Esophagus muscularis mucosa (tissue), 4 donors: ENCODE measurements around the gene S100A4. TPM values are rescaled to one million over a fixed set of nuclear protein-coding genes. Genes with fewer than 3 reads are reported as not detected.

Experiments
- DNase-seq: peaks from one replicate; pipeline ENCODE4 v3.0.0-alpha.2; 2017; ENCODE audit errors: extremely low spot score
- H3K27ac ChIP-seq, 4 donors: fragments of 200-600 bp; sonication (generic); replicated peaks in 1 of 4; 1 replicate in 3 of 4; 2 replicates in 1 of 4; pipeline ENCODE4 v1.5.1; 2016 to 2019; ENCODE audit warnings: mild to moderate bottlenecking in 1 of 4
- H3K27me3 ChIP-seq, 4 donors: fragments of 200-600 bp; sonication (generic); one replicate each; pipeline versions ENCODE4 v1.5.1 to v1.6.0; 2016 to 2019
- H3K36me3 ChIP-seq, 4 donors: fragments of 200-600 bp; sonication (generic); one replicate each; pipeline ENCODE4 v1.5.1; 2016 to 2019
- H3K4me1 ChIP-seq, 4 donors: fragments of 200-600 bp; sonication (generic); one replicate each; pipeline ENCODE4 v1.5.1; 2016 to 2019
- H3K4me3 ChIP-seq, 4 donors: fragments of 200-600 bp; sonication (generic); 1 replicate in 2 of 4; 2 replicates in 2 of 4; pipeline ENCODE4 v1.5.1; 2016 to 2019; ENCODE audit warnings: mild to moderate bottlenecking in 4 of 4, moderate library complexity in 1 of 4
- H3K9me3 ChIP-seq, 4 donors: fragments of 200-600 bp; sonication (generic); 1 replicate in 3 of 4; 2 replicates in 1 of 4; pipeline ENCODE4 v1.5.1; 2016 to 2019
- EP300 ChIP-seq: sonication (generic); formaldehyde crosslinking; IDR thresholded peaks from one replicate; pipeline ENCODE4 v1.6.1; 2017; ENCODE audit warnings: antibody characterized with exemption
- POLR2A ChIP-seq: fragments of 450-650 bp; IDR thresholded peaks from one replicate; pipeline ENCODE4 v1.6.1; 2017; ENCODE audit warnings: antibody characterized with exemption, moderate library complexity, mild to moderate bottlenecking, low read depth
- POLR2AphosphoS5 ChIP-seq, 2 donors: sonication (generic); formaldehyde crosslinking; IDR thresholded peaks; one replicate each; pipeline ENCODE4 v1.6.1; 2017; ENCODE audit warnings: antibody characterized with exemption in 2 of 2
- WGBS: methylation state at CpG from one replicate; pipeline ENCODE4 v1.1.5; 2018; 5-methylcytosine and 5-hydroxymethylcytosine counted together
- intact Hi-C: fragments of 100-400 bp; cut with DNase I; formaldehyde crosslinking; loops from one replicate; pipeline ENCODE4 v1.15.1; 2023
- total RNA-seq, 4 donors: library from RNA; depleted of rRNA; stranded (reverse); fragments of >200 nt; gene quantifications; one replicate each; pipeline versions ENCODE4 v1.1.0 to v1.2.1, GENCODE V29; 2016
- TF ChIP-seq, protein P1 (sequence below), 3 experiments: fragments of 200-600 bp in 2 of 3; fragments of 450-650 bp in 1 of 3; sonication (generic) in 2 of 3; IDR thresholded peaks; one replicate each; pipeline ENCODE4 v1.5.1; 2017 to 2019; ENCODE audit warnings: antibody characterized with exemption in 3 of 3, mild to moderate bottlenecking in 2 of 3, moderate library complexity in 1 of 3

The S100A4 gene
- total RNA-seq, 4 donors from 2014 or later: 154 to 362 (median 273) TPM

DNA sequence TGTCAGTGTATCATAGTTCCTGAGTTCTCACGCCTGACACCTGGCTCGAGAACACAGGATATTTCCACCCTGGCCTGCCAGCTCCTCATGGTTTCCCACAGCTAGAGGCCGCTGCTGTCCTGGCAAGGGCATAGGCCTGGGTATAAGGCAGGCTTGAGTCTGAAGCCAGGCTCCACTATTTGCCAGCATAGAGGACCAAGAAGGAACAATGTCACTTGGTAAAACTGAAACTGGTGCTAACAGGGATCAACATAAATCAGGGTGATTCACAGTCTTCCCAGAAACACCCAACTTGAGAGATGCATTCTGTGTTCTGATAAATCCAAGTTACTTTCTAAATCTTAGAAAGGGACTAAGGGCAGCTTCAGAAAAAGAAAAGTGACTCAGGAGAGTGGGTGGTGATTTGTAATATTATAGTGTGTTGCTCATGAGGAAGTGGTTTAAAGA lies 27.0 kb upstream of the S100A4 start:
- TF ChIP-seq POLR2AphosphoS5 (IDR thresholded peaks at IDR 0.05) (peak; percentile 64 to 80), POLR2A (no peak), EP300 (no peak)
- TF ChIP-seq, protein P1, sequence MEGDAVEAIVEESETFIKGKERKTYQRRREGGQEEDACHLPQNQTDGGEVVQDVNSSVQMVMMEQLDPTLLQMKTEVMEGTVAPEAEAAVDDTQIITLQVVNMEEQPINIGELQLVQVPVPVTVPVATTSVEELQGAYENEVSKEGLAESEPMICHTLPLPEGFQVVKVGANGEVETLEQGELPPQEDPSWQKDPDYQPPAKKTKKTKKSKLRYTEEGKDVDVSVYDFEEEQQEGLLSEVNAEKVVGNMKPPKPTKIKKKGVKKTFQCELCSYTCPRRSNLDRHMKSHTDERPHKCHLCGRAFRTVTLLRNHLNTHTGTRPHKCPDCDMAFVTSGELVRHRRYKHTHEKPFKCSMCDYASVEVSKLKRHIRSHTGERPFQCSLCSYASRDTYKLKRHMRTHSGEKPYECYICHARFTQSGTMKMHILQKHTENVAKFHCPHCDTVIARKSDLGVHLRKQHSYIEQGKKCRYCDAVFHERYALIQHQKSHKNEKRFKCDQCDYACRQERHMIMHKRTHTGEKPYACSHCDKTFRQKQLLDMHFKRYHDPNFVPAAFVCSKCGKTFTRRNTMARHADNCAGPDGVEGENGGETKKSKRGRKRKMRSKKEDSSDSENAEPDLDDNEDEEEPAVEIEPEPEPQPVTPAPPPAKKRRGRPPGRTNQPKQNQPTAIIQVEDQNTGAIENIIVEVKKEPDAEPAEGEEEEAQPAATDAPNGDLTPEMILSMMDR (IDR thresholded peaks at IDR 0.05): peak; percentile 76 to 88 (median 87)
- no peaks in the 10 kb centered on the region for H3K27me3 ChIP-seq
- peaks cover 21 to 29% (median 25%) of the 10 kb centered on the region in 4 donors for H3K4me1 ChIP-seq
- no peak for DNase-seq
- peak overlapping the region; percentile 45 to 63 (median 62) for H3K27ac ChIP-seq
- intact Hi-C loops: loop anchor here (5.0 to 10.0 kb wide), 3 partner anchors 45 to 175 kb away; partner anchors contain the start of genes S100A14 and SNAPIN
- no peaks in the 10 kb centered on the region for H3K9me3 ChIP-seq
- 18% methylated on average over 3 of the region's 3 CpGs for WGBS
- H3K4me3 ChIP-seq: no peak overlapping the region
- no peaks in the 10 kb centered on the region for H3K36me3 ChIP-seq

DNA sequence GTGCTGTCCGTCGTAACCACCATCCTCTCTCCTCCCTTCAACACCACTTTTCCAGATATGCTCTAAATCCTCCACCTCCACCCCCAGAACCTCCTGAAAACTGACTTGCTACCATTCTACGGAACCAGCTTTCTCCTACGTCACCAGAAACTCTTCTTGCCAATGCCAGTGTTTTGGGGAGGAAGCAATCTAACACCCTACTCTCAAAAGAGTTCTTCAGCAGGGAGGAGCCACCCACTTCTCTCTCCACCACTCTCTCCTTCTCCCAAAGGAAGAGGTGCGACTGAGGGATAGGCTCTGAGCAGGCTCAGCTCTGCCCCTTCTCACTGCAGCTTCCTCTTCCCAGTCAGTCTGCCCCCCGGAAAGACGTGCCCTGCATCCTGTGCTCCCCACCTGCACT lies 26.1 kb upstream of the S100A4 start:
- Histone ChIP-seq H3K27me3 (no peaks in the 10 kb centered on the region), H3K27ac (peak overlapping the region in 3 of 4 donors; percentile 45 to 63 (median 62)), H3K36me3 (no peaks in the 10 kb centered on the region), H3K4me1 (peaks cover 30 to 38% (median 34%) of the 10 kb centered on the region in 4 donors), H3K4me3 (no peak overlapping the region), H3K9me3 (no peaks in the 10 kb centered on the region)
- intact Hi-C loops: loop anchor here (5.0 to 10.0 kb wide), 3 partner anchors 46 to 176 kb away; partner anchors contain the start of genes S100A14 and SNAPIN
- no peak for DNase-seq
- TF ChIP-seq, protein P1 (IDR thresholded peaks at IDR 0.05): no peak
- TF ChIP-seq EP300 (no peak), POLR2AphosphoS5 (IDR thresholded peaks at IDR 0.05) (no peak), POLR2A (no peak)
- WGBS: 69% methylated on average over 7 of the region's 7 CpGs

DNA sequence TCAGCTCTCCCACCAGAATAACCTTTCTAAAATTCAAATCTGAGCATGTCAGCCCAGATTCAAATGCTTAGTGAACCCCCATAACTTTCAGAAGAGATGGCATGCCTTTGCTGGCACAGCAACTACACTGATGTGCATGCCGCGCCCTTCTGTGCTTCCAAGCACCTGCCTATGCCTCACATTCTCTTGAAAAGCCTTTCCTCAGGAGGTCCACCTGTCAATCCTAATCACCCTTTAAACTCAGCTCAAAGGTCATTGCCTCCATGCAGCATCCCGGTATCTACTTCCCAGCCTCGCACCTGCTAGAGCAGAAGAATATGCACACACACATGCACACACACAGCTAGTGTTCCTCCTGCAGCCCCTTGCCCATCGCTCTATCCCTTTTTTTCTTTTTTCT lies 25.3 kb upstream of the S100A4 start:
- no peak for DNase-seq
- H3K27me3 ChIP-seq: no peaks in the 10 kb centered on the region
- WGBS: 92% methylated on average over 5 of the region's 5 CpGs
- no peaks in the 10 kb centered on the region for H3K9me3 ChIP-seq
- intact Hi-C loops: loop anchor here (5.0 to 10.0 kb wide), 3 partner anchors 46 to 176 kb away; partner anchors contain the start of genes S100A14 and SNAPIN
- H3K4me3 ChIP-seq: no peak overlapping the region
- H3K27ac ChIP-seq: no peak overlapping the region
- H3K36me3 ChIP-seq: no peaks in the 10 kb centered on the region
- TF ChIP-seq, protein P1 (IDR thresholded peaks at IDR 0.05): no peak
- no peak for TF ChIP-seq POLR2A
- no peak for TF ChIP-seq POLR2AphosphoS5 (IDR thresholded peaks at IDR 0.05)
- peaks cover 38 to 46% (median 42%) of the 10 kb centered on the region in 4 donors for H3K4me1 ChIP-seq

DNA sequence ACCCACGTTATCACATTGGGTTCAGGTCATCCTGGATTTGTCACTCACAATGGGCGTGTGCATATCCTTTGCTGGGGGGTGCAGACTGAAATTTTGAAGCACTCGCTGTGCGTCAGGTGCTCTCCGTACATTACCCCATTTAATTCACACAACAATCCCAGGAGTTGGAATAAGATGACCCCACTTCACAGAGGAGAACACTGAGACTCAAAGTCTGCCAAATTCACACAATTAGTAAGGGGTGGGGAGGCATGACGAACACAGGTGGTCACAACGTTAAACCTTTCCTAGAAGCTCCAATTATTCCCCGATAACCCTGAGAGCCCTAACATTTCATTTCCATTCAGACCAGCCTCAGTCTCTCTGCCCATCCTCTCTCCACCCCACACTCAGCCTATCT lies 23.9 kb upstream of the S100A4 start:
- WGBS: 87% methylated on average over 8 of the region's 8 CpGs
- intact Hi-C loops: loop anchor here (2.0 kb wide), 1 partner anchor 59 kb away; no protein-coding TSS in a partner anchor
- DNase-seq: no peak
- H3K36me3 ChIP-seq: no peaks in the 10 kb centered on the region
- peaks cover 47 to 58% (median 53%) of the 10 kb centered on the region in 4 donors for H3K4me1 ChIP-seq
- no peak overlapping the region for H3K4me3 ChIP-seq
- H3K27me3 ChIP-seq: no peaks in the 10 kb centered on the region
- H3K27ac ChIP-seq: no peak overlapping the region
- TF ChIP-seq, protein P1 (IDR thresholded peaks at IDR 0.05): no peak
- TF ChIP-seq POLR2AphosphoS5 (IDR thresholded peaks at IDR 0.05) (no peak), POLR2A (no peak), EP300 (no peak)
- no peaks in the 10 kb centered on the region for H3K9me3 ChIP-seq
